BLaER1 treated with 17β-estradiol and CSF1 and Interleukin-3, amounts not matched to agents 10 nM and 100 nM (cell line): ENCODE measurements around the gene NHSL2.

Experiments used
- H3K27ac ChIP-seq, 11 experiments: shearing (Covaris generic); formaldehyde crosslinking; 2 replicates each; pipeline ENCODE4 v1.8.1; 2022
- H3K27me3 ChIP-seq, 11 experiments: shearing (Covaris generic); formaldehyde crosslinking; 2 replicates each; pipeline ENCODE4 v1.8.1; 2022
- H3K36me3 ChIP-seq, 11 experiments: shearing (Covaris generic); formaldehyde crosslinking; 2 replicates each; pipeline ENCODE4 v1.8.1; 2022
- H3K4me1 ChIP-seq, 10 experiments: shearing (Covaris generic); formaldehyde crosslinking; 2 replicates each; pipeline ENCODE4 v1.8.1; 2022
- H3K4me2 ChIP-seq, 11 experiments: shearing (Covaris generic); formaldehyde crosslinking; 2 replicates each; pipeline ENCODE4 v1.8.1; 2022
- H3K4me3 ChIP-seq, 10 experiments: shearing (Covaris generic); formaldehyde crosslinking; 2 replicates each; pipeline ENCODE4 v1.8.1; 2022
- H3K9ac ChIP-seq, 11 experiments: shearing (Covaris generic); formaldehyde crosslinking; 2 replicates each; pipeline ENCODE4 v1.8.1; 2022
- H3K9me3 ChIP-seq, 11 experiments: shearing (Covaris generic); formaldehyde crosslinking; replicated peaks in 1 of 11; 2 replicates each; pipeline ENCODE4 v1.8.1; 2022
- H4K20me1 ChIP-seq, 11 experiments: shearing (Covaris generic); formaldehyde crosslinking; 2 replicates each; pipeline ENCODE4 v1.8.1; 2022
- Cebpa-rat ChIP-seq, 11 experiments: shearing (Covaris generic); IDR thresholded peaks; 2 replicates each; pipeline ENCODE4 v1.8.1; 2022

The NHSL2 gene

GRCh38 chrX:72126539-72127140 lies 216.0 kb downstream of the NHSL2 start:
- Histone ChIP-seq H3K27ac (peak overlapping the region in 5 of 11 experiments; percentile 47 to 90 (median 56); a peak in 8 of 22 replicates), H4K20me1 (peaks cover 0 to 24% (median 0%) of the 10 kb centered on the region in 11 experiments; a peak in 8 of 22 replicates), H3K9ac (peak overlapping the region in 4 of 11 experiments; percentile 14 to 48 (median 38); a peak in 5 of 22 replicates), H3K4me2 (peak overlapping the region in 9 of 11 experiments; percentile 80 to 94 (median 88); a peak in 16 of 22 replicates), H3K4me3 (0 out of 20 replicates have a peak overlapping the region, but pooled peaks of 1 of the 10 experiments have one; percentile 22), H3K9me3 (peaks cover 0 to 14% (median 0%) of the 10 kb centered on the region in 11 experiments; a peak in 3 of 22 replicates), H3K36me3 (0 out of 22 replicates have a peak, but pooled peaks cover 0 to 7% (median 0%) of the 10 kb centered on the region in 11 experiments), H3K27me3 (peaks cover 27 to 76% (median 47%) of the 10 kb centered on the region in 11 experiments), H3K4me1 (peaks cover 43 to 96% (median 81%) of the 10 kb centered on the region in 10 experiments)
- TF ChIP-seq Cebpa-rat (IDR thresholded peaks at IDR 0.05) = no peak

- no peak for TF ChIP-seq Cebpa-rat (IDR thresholded peaks at IDR 0.05)
- Histone ChIP-seq H3K27me3 (peaks cover 30 to 82% (median 53%) of the 10 kb centered on the region in 11 experiments), H4K20me1 (peaks cover 0 to 28% (median 0%) of the 10 kb centered on the region in 11 experiments; a peak in 10 of 22 replicates), H3K36me3 (0 out of 22 replicates have a peak, but pooled peaks cover 0 to 7% (median 0%) of the 10 kb centered on the region in 11 experiments), H3K4me1 (peaks cover 37 to 92% (median 76%) of the 10 kb centered on the region in 10 experiments), H3K9me3 (peaks cover 0 to 14% (median 0%) of the 10 kb centered on the region in 11 experiments; a peak in 3 of 22 replicates), H3K9ac (peak overlapping the region in 4 of 11 experiments; percentile 4 to 48 (median 22); a peak in 3 of 22 replicates), H3K4me2 (peak overlapping the region in 9 of 11 experiments; percentile 20 to 94 (median 86); a peak in 16 of 22 replicates), H3K27ac (0 out of 22 replicates have a peak overlapping the region, but pooled peaks of 1 of the 11 experiments have one; percentile 13), H3K4me3 (peak overlapping the region in 1 of 10 experiments; percentile 22; a peak in 1 of 20 replicates)
These were observed 216.7 kb downstream of the NHSL2 start for GRCh38 chrX:72127332-72127731.

- H3K9me3 ChIP-seq = peaks cover 0 to 14% (median 0%) of the 10 kb centered on the region in 11 experiments; a peak in 3 of 22 replicates
- no peak overlapping the region for H3K9ac ChIP-seq
- H3K4me2 ChIP-seq = peak overlapping the region in 4 of 11 experiments; percentile 80 to 92 (median 88); a peak in 7 of 22 replicates
- H3K27me3 ChIP-seq = peaks cover 40 to 82% (median 63%) of the 10 kb centered on the region in 11 experiments
- H3K4me1 ChIP-seq = peaks cover 28 to 85% (median 67%) of the 10 kb centered on the region in 10 experiments
- peaks cover 0 to 38% (median 0%) of the 10 kb centered on the region in 11 experiments; a peak in 10 of 22 replicates for H4K20me1 ChIP-seq
- no peak overlapping the region for H3K27ac ChIP-seq
- H3K36me3 ChIP-seq = 0 out of 22 replicates have a peak, but pooled peaks cover 0 to 11% (median 0%) of the 10 kb centered on the region in 11 experiments
- no peak overlapping the region for H3K4me3 ChIP-seq
- TF ChIP-seq Cebpa-rat (IDR thresholded peaks at IDR 0.05) = no peak
These were observed 217.7 kb downstream of the NHSL2 start for GRCh38 chrX:72128183-72128834.

- Histone ChIP-seq H3K27ac (no peak overlapping the region), H3K9ac (no peak overlapping the region), H3K9me3 (peaks cover 0 to 14% (median 0%) of the 10 kb centered on the region in 11 experiments; a peak in 3 of 22 replicates), H3K36me3 (peaks cover 0 to 15% (median 0%) of the 10 kb centered on the region in 11 experiments; a peak in 1 of 22 replicates), H3K4me2 (peak overlapping the region in 4 of 11 experiments; percentile 80 to 92 (median 88); a peak in 5 of 22 replicates), H4K20me1 (peaks cover 0 to 44% (median 0%) of the 10 kb centered on the region in 11 experiments; a peak in 11 of 22 replicates), H3K4me3 (no peak overlapping the region), H3K4me1 (peaks cover 22 to 79% (median 61%) of the 10 kb centered on the region in 10 experiments), H3K27me3 (peaks cover 45 to 83% (median 69%) of the 10 kb centered on the region in 11 experiments)
- no peak for TF ChIP-seq Cebpa-rat (IDR thresholded peaks at IDR 0.05)
These were observed 218.2 kb downstream of the NHSL2 start for GRCh38 chrX:72128881-72129280.

- peaks cover 0 to 14% (median 0%) of the 10 kb centered on the region in 11 experiments; a peak in 3 of 22 replicates for H3K9me3 ChIP-seq
- no peak overlapping the region for H3K27ac ChIP-seq
- peaks cover 0 to 51% (median 0%) of the 10 kb centered on the region in 11 experiments; a peak in 11 of 22 replicates for H4K20me1 ChIP-seq
- peaks cover 48 to 89% (median 70%) of the 10 kb centered on the region in 11 experiments for H3K27me3 ChIP-seq
- peak overlapping the region in 6 of 11 experiments; percentile 20 to 86 (median 68); a peak in 10 of 22 replicates for H3K4me2 ChIP-seq
- TF ChIP-seq Cebpa-rat (IDR thresholded peaks at IDR 0.05) = no peak
- H3K9ac ChIP-seq = no peak overlapping the region
- peaks cover 0 to 20% (median 0%) of the 10 kb centered on the region in 11 experiments; a peak in 3 of 22 replicates for H3K36me3 ChIP-seq
- H3K4me1 ChIP-seq = peaks cover 14 to 72% (median 53%) of the 10 kb centered on the region in 10 experiments; a peak in 19 of 20 replicates
- no peak overlapping the region for H3K4me3 ChIP-seq
These were observed 219.0 kb downstream of the NHSL2 start for GRCh38 chrX:72129661-72130060.

- peaks cover 52 to 89% (median 72%) of the 10 kb centered on the region in 11 experiments for H3K27me3 ChIP-seq
- H3K4me2 ChIP-seq = peak overlapping the region in 7 of 11 experiments; percentile 57 to 86 (median 64); a peak in 12 of 22 replicates
- no peak for TF ChIP-seq Cebpa-rat (IDR thresholded peaks at IDR 0.05)
- peaks cover 0 to 57% (median 0%) of the 10 kb centered on the region in 11 experiments; a peak in 11 of 22 replicates for H4K20me1 ChIP-seq
- H3K9ac ChIP-seq = no peak overlapping the region
- H3K9me3 ChIP-seq = peaks cover 0 to 14% (median 0%) of the 10 kb centered on the region in 11 experiments; a peak in 3 of 22 replicates
- peaks cover 10 to 66% (median 47%) of the 10 kb centered on the region in 10 experiments; a peak in 19 of 20 replicates for H3K4me1 ChIP-seq
- H3K4me3 ChIP-seq = peak overlapping the region in 2 of 10 experiments; percentile 18 to 46; a peak in 3 of 20 replicates
- peaks cover 0 to 21% (median 0%) of the 10 kb centered on the region in 11 experiments; a peak in 3 of 22 replicates for H3K36me3 ChIP-seq
- H3K27ac ChIP-seq = no peak overlapping the region
These were observed 219.6 kb downstream of the NHSL2 start for GRCh38 chrX:72130156-72130761.

GRCh38 chrX:72130762-72131250 lies 220.2 kb downstream of the NHSL2 start:
- no peak for TF ChIP-seq Cebpa-rat (IDR thresholded peaks at IDR 0.05)
- Histone ChIP-seq H3K9me3 (peaks cover 0 to 14% (median 0%) of the 10 kb centered on the region in 11 experiments; a peak in 3 of 22 replicates), H3K4me1 (peaks cover 5 to 60% (median 42%) of the 10 kb centered on the region in 10 experiments; a peak in 19 of 20 replicates), H3K27me3 (peaks cover 52 to 89% (median 77%) of the 10 kb centered on the region in 11 experiments), H3K27ac (peak overlapping the region in 4 of 11 experiments; percentile 62 to 68 (median 64); a peak in 9 of 22 replicates), H4K20me1 (peaks cover 0 to 63% (median 0%) of the 10 kb centered on the region in 11 experiments; a peak in 11 of 22 replicates), H3K4me3 (peak overlapping the region in 6 of 10 experiments; percentile 40 to 63 (median 51); a peak in 11 of 20 replicates), H3K4me2 (peak overlapping the region; percentile 57 to 86 (median 65); a peak in 21 of 22 replicates), H3K36me3 (peaks cover 0 to 26% (median 0%) of the 10 kb centered on the region in 11 experiments; a peak in 3 of 22 replicates), H3K9ac (peak overlapping the region in 6 of 11 experiments; percentile 31 to 70 (median 52); a peak in 7 of 22 replicates)
